Activated CD8-positive, alpha-beta memory T cell treated with anti-CD3 and anti-CD28 coated beads for 36 hours (primary cell): ENCODE measurements around the gene ZNF618. TPM values are rescaled to one million over a fixed set of nuclear protein-coding genes. Genes with fewer than 3 reads are reported as not detected.
"Not testable (repeated sequence)": the region's sequence is repeated elsewhere in the genome, so short reads cannot be mapped to it uniquely, and the experiment has no call there.

ENCODE experiments used
- CTCF ChIA-PET: fragments of 350-600 bp; sonication (Branson Sonifier 250); formaldehyde crosslinking; loops from one replicate; lab custom pipeline; 2021; ENCODE audit warnings: antibody characterized with exemption; lab: Charles Lee
- POLR2A ChIA-PET: fragments of 350-600 bp; sonication (Branson Sonifier 250); formaldehyde crosslinking; loops from one replicate; lab custom pipeline; 2021; ENCODE audit warnings: antibody characterized with exemption; lab: Charles Lee
- total RNA-seq, 2 experiments: library from RNA; stranded (reverse); gene quantifications; one replicate each; pipeline ENCODE4 v1.2.3, GENCODE V29; 2021

The ZNF618 gene
- total RNA-seq, 2 experiments from 2014 or later = 0.36 TPM

GRCh38 chr9:114080773-114081440 lies 204.8 kb downstream of the ZNF618 start:
- CTCF ChIA-PET = interaction anchor here (1.9 kb wide), 1 partner anchor 27 kb away, joined by 5 read pairs; no protein-coding TSS in a partner anchor
- POLR2A ChIA-PET = no interaction called here

- POLR2A ChIA-PET = no interaction called here
- CTCF ChIA-PET = interaction anchor here (1.1 to 3.0 kb wide), 9 partner anchors 10 to 223 kb away, joined by 3 to 25 read pairs (median 5); partner anchors contain the start of genes COL27A1 and KIF12
These were observed 205.4 kb downstream of the ZNF618 start for GRCh38 chr9:114081441-114082016.

GRCh38 chr9:114082017-114082762 lies 206.1 kb downstream of the ZNF618 start:
- ChIA-PET CTCF (interaction anchor here (0.6 to 3.0 kb wide), 16 partner anchors 10 to 1415 kb away, joined by 3 to 25 read pairs (median 3); partner anchors contain the start of genes COL27A1 and KIF12), POLR2A (no interaction called here)

- CTCF ChIA-PET = interaction anchor here (0.6 to 3.0 kb wide), 16 partner anchors 11 to 1414 kb away, joined by 3 to 25 read pairs (median 3); partner anchors contain the start of genes COL27A1 and KIF12
- POLR2A ChIA-PET = not testable (repeated sequence)
These were observed 206.8 kb downstream of the ZNF618 start for GRCh38 chr9:114082763-114083412.

- ChIA-PET POLR2A (no interaction called here), CTCF (interaction anchor here (0.6 to 3.0 kb wide), 4 partner anchors 10 to 225 kb away, joined by 3 to 25 read pairs (median 4); no protein-coding TSS in a partner anchor)
These were observed 207.6 kb downstream of the ZNF618 start for GRCh38 chr9:114083666-114084065.

- ChIA-PET CTCF (interaction anchor here (0.6 to 3.0 kb wide), 4 partner anchors 11 to 225 kb away, joined by 3 to 25 read pairs (median 4); no protein-coding TSS in a partner anchor), POLR2A (no interaction called here)
These were observed 208.4 kb downstream of the ZNF618 start for GRCh38 chr9:114084282-114085073.

GRCh38 chr9:114085387-114085789 lies 209.3 kb downstream of the ZNF618 start:
- CTCF ChIA-PET = no interaction called here
- POLR2A ChIA-PET = no interaction called here

GRCh38 chr9:114086009-114086408 lies 209.9 kb downstream of the ZNF618 start:
- CTCF ChIA-PET = no interaction called here
- POLR2A ChIA-PET = no interaction called here

GRCh38 chr9:114086607-114087006 lies 210.5 kb downstream of the ZNF618 start:
- ChIA-PET CTCF (no interaction called here), POLR2A (no interaction called here)

GRCh38 chr9:114087721-114088120 lies 211.6 kb downstream of the ZNF618 start:
- CTCF ChIA-PET = no interaction called here
- POLR2A ChIA-PET = no interaction called here

GRCh38 chr9:114088571-114089170 lies 212.6 kb downstream of the ZNF618 start:
- CTCF ChIA-PET = interaction anchor here (1.2 kb wide), 1 partner anchor 19 kb away, joined by 3 read pairs; no protein-coding TSS in a partner anchor
- POLR2A ChIA-PET = no interaction called here

GRCh38 chr9:114089206-114089840 lies 213.2 kb downstream of the ZNF618 start:
- CTCF ChIA-PET = interaction anchor here (1.2 kb wide), 1 partner anchor 19 kb away, joined by 3 read pairs; no protein-coding TSS in a partner anchor
- POLR2A ChIA-PET = no interaction called here

- ChIA-PET POLR2A (no interaction called here), CTCF (no interaction called here)
These were observed 214.7 kb downstream of the ZNF618 start for GRCh38 chr9:114090798-114091197.

GRCh38 chr9:114091711-114092110 lies 215.6 kb downstream of the ZNF618 start:
- CTCF ChIA-PET = no interaction called here
- POLR2A ChIA-PET = no interaction called here

GRCh38 chr9:114092336-114092735 lies 216.2 kb downstream of the ZNF618 start:
- CTCF ChIA-PET = no interaction called here
- POLR2A ChIA-PET = no interaction called here

- CTCF ChIA-PET = no interaction called here
- POLR2A ChIA-PET = no interaction called here
These were observed 216.9 kb downstream of the ZNF618 start for GRCh38 chr9:114093031-114093471.

- ChIA-PET CTCF (no interaction called here), POLR2A (no interaction called here)
These were observed 217.8 kb downstream of the ZNF618 start for GRCh38 chr9:114093761-114094505.
